Measurements from ENCODE around the gene RFX2.

The RFX2 gene

GRCh38 chr19:5976768-5977167 is 133.5 kb downstream of the RFX2 start:
- DNase-seq (ENCODE audit: low read depth in 1 of 2, low spot score in 1 of 2), result no peak
- in situ Hi-C loops (cut with HindIII; ENCODE audit: low pct_unique_long_range_greater_than_20kb, low sequenced_read_pairs), result no loop called here
- no peak for TF ChIP-seq JUND (IDR thresholded peaks at IDR 0.05; ENCODE audit: low read depth)

- DNase-seq (ENCODE audit: low read depth in 1 of 2, low spot score in 1 of 2), result no peak
- no peak for TF ChIP-seq JUND (IDR thresholded peaks at IDR 0.05; ENCODE audit: low read depth)
- in situ Hi-C loops (cut with HindIII; ENCODE audit: low pct_unique_long_range_greater_than_20kb, low sequenced_read_pairs), result no loop called here
These were observed 134.9 kb downstream of the RFX2 start for GRCh38 chr19:5975388-5975728.

GRCh38 chr19:5974721-5975387 is 135.4 kb downstream of the RFX2 start:
- in situ Hi-C loops (cut with HindIII; ENCODE audit: low pct_unique_long_range_greater_than_20kb, low sequenced_read_pairs), result no loop called here
- no peak for TF ChIP-seq JUND (IDR thresholded peaks at IDR 0.05; ENCODE audit: low read depth)
- DNase-seq (ENCODE audit: low read depth in 1 of 2, low spot score in 1 of 2), result no peak

GRCh38 chr19:5973867-5974635 is 136.2 kb downstream of the RFX2 start:
- in situ Hi-C loops (cut with HindIII; ENCODE audit: low pct_unique_long_range_greater_than_20kb, low sequenced_read_pairs), result no loop called here

GRCh38 chr19:5973376-5973775 is 136.9 kb downstream of the RFX2 start:
- in situ Hi-C loops (cut with HindIII; ENCODE audit: low pct_unique_long_range_greater_than_20kb, low sequenced_read_pairs), result no loop called here
- no peak for DNase-seq (ENCODE audit: low read depth in 1 of 2, low spot score in 1 of 2)
- no peak for TF ChIP-seq JUND (IDR thresholded peaks at IDR 0.05; ENCODE audit: low read depth)

More at GRCh38 chr19:5973867-5974635, 136.2 kb downstream of the RFX2 start:
- TF ChIP-seq JUND (IDR thresholded peaks at IDR 0.05; ENCODE audit: low read depth), result no peak
- no peak for DNase-seq (ENCODE audit: low read depth in 1 of 2, low spot score in 1 of 2)

GRCh38 chr19:5972355-5972731 is 138.0 kb downstream of the RFX2 start:
- in situ Hi-C loops (cut with HindIII; ENCODE audit: low pct_unique_long_range_greater_than_20kb, low sequenced_read_pairs), result no loop called here
- TF ChIP-seq JUND (IDR thresholded peaks at IDR 0.05; ENCODE audit: low read depth), result no peak
- DNase-seq (ENCODE audit: low read depth in 1 of 2, low spot score in 1 of 2), result no peak

GRCh38 chr19:5971714-5972354 is 138.5 kb downstream of the RFX2 start:
- in situ Hi-C loops (cut with HindIII; ENCODE audit: low pct_unique_long_range_greater_than_20kb, low sequenced_read_pairs), result no loop called here
- no peak for TF ChIP-seq JUND (IDR thresholded peaks at IDR 0.05; ENCODE audit: low read depth)
- no peak for DNase-seq (ENCODE audit: low read depth in 1 of 2, low spot score in 1 of 2)

- in situ Hi-C loops (cut with HindIII; ENCODE audit: low pct_unique_long_range_greater_than_20kb, low sequenced_read_pairs), result no loop called here
- TF ChIP-seq JUND (IDR thresholded peaks at IDR 0.05; ENCODE audit: low read depth), result no peak
- DNase-seq (ENCODE audit: low read depth in 1 of 2, low spot score in 1 of 2), result no peak
These were observed 140.8 kb downstream of the RFX2 start for GRCh38 chr19:5969476-5969875.

GRCh38 chr19:5968431-5969373 is 141.6 kb downstream of the RFX2 start:
- in situ Hi-C loops (cut with HindIII; ENCODE audit: low pct_unique_long_range_greater_than_20kb, low sequenced_read_pairs), result no loop called here
- TF ChIP-seq JUND (IDR thresholded peaks at IDR 0.05; ENCODE audit: low read depth), result no peak
- no peak for DNase-seq (ENCODE audit: low read depth in 1 of 2, low spot score in 1 of 2)

GRCh38 chr19:5967994-5968430 is 142.3 kb downstream of the RFX2 start:
- peak; percentile 64 to 65 for DNase-seq (ENCODE audit: low read depth in 1 of 2, low spot score in 1 of 2)
- in situ Hi-C loops (cut with HindIII; ENCODE audit: low pct_unique_long_range_greater_than_20kb, low sequenced_read_pairs), result no loop called here
- TF ChIP-seq JUND (IDR thresholded peaks at IDR 0.05; ENCODE audit: low read depth), result no peak

- no peak for DNase-seq (ENCODE audit: low read depth in 1 of 2, low spot score in 1 of 2)
- in situ Hi-C loops (cut with HindIII; ENCODE audit: low pct_unique_long_range_greater_than_20kb, low sequenced_read_pairs), result no loop called here
- TF ChIP-seq JUND (IDR thresholded peaks at IDR 0.05; ENCODE audit: low read depth), result no peak
These were observed 142.7 kb downstream of the RFX2 start for GRCh38 chr19:5967571-5967970.

GRCh38 chr19:5966941-5967340 is 143.4 kb downstream of the RFX2 start:
- no peak for DNase-seq (ENCODE audit: low read depth in 1 of 2, low spot score in 1 of 2)
- no peak for TF ChIP-seq JUND (IDR thresholded peaks at IDR 0.05; ENCODE audit: low read depth)
- in situ Hi-C loops (cut with HindIII; ENCODE audit: low pct_unique_long_range_greater_than_20kb, low sequenced_read_pairs), result no loop called here

All from T47D (cell line).